ENCODE results near the gene KCNJ14. TPM values are rescaled to one million over a fixed set of nuclear protein-coding genes. Genes with fewer than 3 reads are reported as not detected.

KCNJ14 gene
- total RNA-seq, 1 experiment from 2014 or later = 3.6 TPM

DNA sequence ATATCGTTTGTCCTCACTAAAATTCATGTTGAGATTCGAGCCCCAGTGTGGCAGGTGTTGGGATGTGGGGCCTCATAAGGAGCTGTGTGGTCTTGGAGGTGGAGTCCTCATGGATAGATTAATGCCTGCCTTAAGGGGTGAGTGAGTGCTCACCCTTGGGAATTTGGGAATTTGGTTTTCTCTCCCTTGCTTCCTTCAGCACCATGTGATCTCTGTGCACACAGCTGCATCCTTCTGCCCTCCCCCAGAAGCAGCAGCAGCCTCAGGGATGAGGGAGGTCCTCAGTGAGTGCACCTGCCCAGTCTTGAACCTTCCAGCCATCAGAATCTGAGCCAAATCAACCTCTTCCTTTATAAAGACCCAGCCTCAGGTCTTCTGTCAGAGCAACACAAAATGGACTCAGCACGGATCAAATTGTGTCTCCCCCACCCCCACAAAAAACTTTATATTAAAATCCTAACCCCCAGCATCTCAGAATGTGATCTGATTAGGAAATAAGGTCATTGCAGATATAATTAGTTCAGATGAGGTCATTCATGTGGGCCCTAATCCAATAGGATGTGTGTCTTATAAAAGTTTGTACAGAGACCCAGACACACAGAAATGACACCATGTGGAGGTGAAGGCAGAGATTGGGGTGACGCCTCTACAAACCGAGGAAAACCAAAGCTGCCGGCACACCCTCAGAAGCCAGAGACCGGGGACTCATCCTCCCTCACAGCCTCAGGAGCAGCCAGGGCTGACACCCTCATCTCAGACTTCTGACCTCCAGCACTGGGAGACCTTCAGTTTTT lies 26.7 kb downstream of the KCNJ14 start:
- intact Hi-C loops (cut with micrococcal nuclease; ENCODE audit: unreplicated experiment) = no loop called here
- DNase-seq = no peak
- Histone ChIP-seq H3K4me3 (ENCODE audit: low read depth, low read length) (no peak overlapping the region), H3K36me3 (ENCODE audit: control insufficient read depth, insufficient read depth, low read length) (no peaks in the 10 kb centered on the region), H3K27me3 (replicated peaks; ENCODE audit: control insufficient read depth, insufficient read depth, low read length) (no peaks in the 10 kb centered on the region), H3K9me3 (no peaks in the 10 kb centered on the region), H3K4me1 (no peaks in the 10 kb centered on the region)
- POLR2A ChIA-PET = no interaction called here
- CTCF ChIA-PET = interaction anchor here (0.6 kb wide), 1 partner anchor 178 kb away, joined by 3 read pairs; no protein-coding TSS in a partner anchor
- Mint-ChIP-seq H3K27ac (ENCODE audit: unreplicated experiment) (peak overlapping the region; percentile 25), H3K36me3 (ENCODE audit: insufficient read depth, unreplicated experiment) (peaks cover 79% of the 10 kb centered on the region), H3K4me3 (ENCODE audit: unreplicated experiment) (no peak overlapping the region), H3K27me3 (ENCODE audit: insufficient read depth, unreplicated experiment) (no peaks in the 10 kb centered on the region), H3K9me3 (ENCODE audit: unreplicated experiment) (no peaks in the 10 kb centered on the region), H3K4me1 (ENCODE audit: low read depth, unreplicated experiment) (peaks cover 13% of the 10 kb centered on the region)
- TF ChIP-seq, protein P1, sequence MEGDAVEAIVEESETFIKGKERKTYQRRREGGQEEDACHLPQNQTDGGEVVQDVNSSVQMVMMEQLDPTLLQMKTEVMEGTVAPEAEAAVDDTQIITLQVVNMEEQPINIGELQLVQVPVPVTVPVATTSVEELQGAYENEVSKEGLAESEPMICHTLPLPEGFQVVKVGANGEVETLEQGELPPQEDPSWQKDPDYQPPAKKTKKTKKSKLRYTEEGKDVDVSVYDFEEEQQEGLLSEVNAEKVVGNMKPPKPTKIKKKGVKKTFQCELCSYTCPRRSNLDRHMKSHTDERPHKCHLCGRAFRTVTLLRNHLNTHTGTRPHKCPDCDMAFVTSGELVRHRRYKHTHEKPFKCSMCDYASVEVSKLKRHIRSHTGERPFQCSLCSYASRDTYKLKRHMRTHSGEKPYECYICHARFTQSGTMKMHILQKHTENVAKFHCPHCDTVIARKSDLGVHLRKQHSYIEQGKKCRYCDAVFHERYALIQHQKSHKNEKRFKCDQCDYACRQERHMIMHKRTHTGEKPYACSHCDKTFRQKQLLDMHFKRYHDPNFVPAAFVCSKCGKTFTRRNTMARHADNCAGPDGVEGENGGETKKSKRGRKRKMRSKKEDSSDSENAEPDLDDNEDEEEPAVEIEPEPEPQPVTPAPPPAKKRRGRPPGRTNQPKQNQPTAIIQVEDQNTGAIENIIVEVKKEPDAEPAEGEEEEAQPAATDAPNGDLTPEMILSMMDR (IDR thresholded peaks at IDR 0.05; ENCODE audit: insufficient read depth in 1 of 2, low read depth in 1 of 2, low read length in 1 of 2, severe bottlenecking in 1 of 2, unreplicated experiment in 1 of 2) = no peak
- BruUV-seq (replicated peaks) = TSS peak; percentile 31

GRCh38 chr19:48483301-48483700 lies 27.9 kb downstream of the KCNJ14 start:
- H3K27ac Mint-ChIP-seq (ENCODE audit: unreplicated experiment) = no peak overlapping the region
- ChIA-PET POLR2A (no interaction called here), CTCF (no interaction called here)
- H3K9me3 Mint-ChIP-seq (ENCODE audit: unreplicated experiment) = no peaks in the 10 kb centered on the region
- no TSS peak for BruUV-seq (replicated peaks)
- no peak for DNase-seq
- no peak overlapping the region for H3K4me3 Mint-ChIP-seq (ENCODE audit: unreplicated experiment)
- TF ChIP-seq, protein P1 (IDR thresholded peaks at IDR 0.05; ENCODE audit: insufficient read depth in 1 of 2, low read depth in 1 of 2, low read length in 1 of 2, severe bottlenecking in 1 of 2, unreplicated experiment in 1 of 2) = no peak
- H3K27me3 Mint-ChIP-seq (ENCODE audit: insufficient read depth, unreplicated experiment) = no peaks in the 10 kb centered on the region
- Histone ChIP-seq H3K4me1 (peaks cover 12% of the 10 kb centered on the region), H3K4me3 (ENCODE audit: low read depth, low read length) (no peak overlapping the region), H3K27me3 (replicated peaks; ENCODE audit: control insufficient read depth, insufficient read depth, low read length) (no peaks in the 10 kb centered on the region), H3K9me3 (no peaks in the 10 kb centered on the region), H3K36me3 (ENCODE audit: control insufficient read depth, insufficient read depth, low read length) (no peaks in the 10 kb centered on the region)
- intact Hi-C loops (cut with micrococcal nuclease; ENCODE audit: unreplicated experiment) = no loop called here
- H3K4me1 Mint-ChIP-seq (ENCODE audit: low read depth, unreplicated experiment) = peaks cover 17% of the 10 kb centered on the region
- peaks cover 72% of the 10 kb centered on the region for H3K36me3 Mint-ChIP-seq (ENCODE audit: insufficient read depth, unreplicated experiment)

DNA sequence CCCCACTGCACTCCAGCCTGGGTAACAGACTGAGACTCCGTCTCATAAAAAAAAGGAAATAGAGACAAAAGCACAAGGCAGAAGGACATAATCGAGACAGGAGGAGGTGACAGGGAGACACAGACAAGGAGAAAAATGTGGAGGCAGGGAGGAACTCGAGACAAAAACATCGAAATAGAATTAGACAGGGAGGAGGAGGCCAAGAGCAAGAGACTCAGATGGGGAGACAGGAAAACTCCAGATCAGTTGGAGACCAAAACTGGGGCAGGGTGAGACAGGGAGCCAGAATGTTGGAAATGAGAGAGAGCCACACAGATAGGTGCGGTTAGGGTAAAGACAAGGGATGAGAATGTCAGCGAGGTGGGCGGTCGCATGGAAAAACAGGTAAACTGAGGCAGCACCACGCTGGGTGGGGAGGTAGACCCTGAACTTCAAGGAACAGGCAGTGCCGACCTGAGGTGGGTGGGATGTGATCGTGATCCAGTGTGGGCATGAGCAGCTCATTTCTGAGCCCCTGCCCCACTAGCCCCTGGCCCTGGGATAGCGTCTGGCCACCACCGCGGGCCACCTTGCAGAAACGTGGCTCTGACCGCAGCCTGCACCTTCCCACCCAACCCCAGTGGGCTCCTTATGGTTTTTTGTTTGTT lies 29.0 kb downstream of the KCNJ14 start:
- no peak overlapping the region for H3K4me3 Mint-ChIP-seq (ENCODE audit: unreplicated experiment)
- POLR2A ChIA-PET = no interaction called here
- TF ChIP-seq, protein P1 (IDR thresholded peaks at IDR 0.05; ENCODE audit: insufficient read depth in 1 of 2, low read depth in 1 of 2, low read length in 1 of 2, severe bottlenecking in 1 of 2, unreplicated experiment in 1 of 2) = no peak

More for the DNA sequence above, 29.0 kb downstream of the KCNJ14 start:
- Mint-ChIP-seq H3K4me1 (ENCODE audit: low read depth, unreplicated experiment) (peaks cover 19% of the 10 kb centered on the region), H3K36me3 (ENCODE audit: insufficient read depth, unreplicated experiment) (peaks cover 68% of the 10 kb centered on the region), H3K27me3 (ENCODE audit: insufficient read depth, unreplicated experiment) (no peaks in the 10 kb centered on the region), H3K27ac (ENCODE audit: unreplicated experiment) (no peak overlapping the region), H3K9me3 (ENCODE audit: unreplicated experiment) (no peaks in the 10 kb centered on the region)
- Histone ChIP-seq H3K4me3 (ENCODE audit: low read depth, low read length) (no peak overlapping the region), H3K4me1 (peaks cover 13% of the 10 kb centered on the region), H3K27me3 (replicated peaks; ENCODE audit: control insufficient read depth, insufficient read depth, low read length) (no peaks in the 10 kb centered on the region), H3K9me3 (no peaks in the 10 kb centered on the region), H3K36me3 (ENCODE audit: control insufficient read depth, insufficient read depth, low read length) (no peaks in the 10 kb centered on the region)
- no peak for DNase-seq
- intact Hi-C loops (cut with micrococcal nuclease; ENCODE audit: unreplicated experiment) = no loop called here
- BruUV-seq (replicated peaks) = no TSS peak
- CTCF ChIA-PET = no interaction called here
